GM23338 (cell line): ENCODE measurements around the gene STK4. TPM values are rescaled to one million over a fixed set of nuclear protein-coding genes. Genes with fewer than 3 reads are reported as not detected.

Source experiments
- CREB1 ChIP-seq: fragments of 250-450 bp; sonication (Bioruptor Pico); IDR thresholded peaks from 2 replicates; pipeline ENCODE4 v1.5.0; 2020; ENCODE audit warnings: low read depth, mild to moderate bottlenecking, moderate library complexity
- EZH2 ChIP-seq: fragments of 200-600 bp; sonication (generic); IDR thresholded peaks from one replicate; pipeline ENCODE4 v1.8.0; 2017; ENCODE audit warnings: antibody characterized with exemption, mild to moderate bottlenecking, low read depth; ENCODE audit not compliant: unreplicated experiment
- ZNF114 ChIP-seq: fragments of 250-450 bp; sonication (Bioruptor Pico); IDR thresholded peaks from 2 replicates; pipeline ENCODE4 v1.5.0; 2020; ENCODE audit warnings: mild to moderate bottlenecking, moderate library complexity
- ZNF331 ChIP-seq: fragments of 250-450 bp; sonication (Bioruptor Pico); IDR thresholded peaks from 2 replicates; pipeline ENCODE4 v1.5.0; 2020; ENCODE audit warnings: low read depth, mild to moderate bottlenecking, moderate library complexity
- ZNF462 ChIP-seq: fragments of 250-450 bp; sonication (Bioruptor Pico); IDR thresholded peaks from 2 replicates; pipeline ENCODE4 v1.5.0; 2020; ENCODE audit warnings: mild to moderate bottlenecking, moderate library complexity
- polyA plus RNA-seq: library from polyadenylated mRNA; unstranded; fragments of >200 nt; fragmentation: Nextera tagmentation; extraction: Ambion mirVana; gene quantifications from 2 replicates; pipeline ENCODE4 v1.2.1, GENCODE V29; 2016
- total RNA-seq: library from RNA; depleted of rRNA; stranded (reverse); fragments of >200 nt; shearing (Covaris generic); gene quantifications from 2 replicates; pipeline ENCODE4 v1.2.3, GENCODE V29; 2014
- TF ChIP-seq, protein P1 (sequence below): IDR thresholded peaks from one replicate; pipeline ENCODE4 v1.6.1; 2018; ENCODE audit warnings: antibody characterized with exemption; ENCODE audit not compliant: unreplicated experiment
- TF ChIP-seq, protein P2 (sequence below): IDR thresholded peaks from 2 replicates; pipeline ENCODE4 v1.6.1; 2016; ENCODE audit warnings: antibody characterized with exemption

The STK4 gene
- total and polyA plus RNA-seq, 2 experiments from 2014 or later = 37.7 to 58.7 TPM

DNA sequence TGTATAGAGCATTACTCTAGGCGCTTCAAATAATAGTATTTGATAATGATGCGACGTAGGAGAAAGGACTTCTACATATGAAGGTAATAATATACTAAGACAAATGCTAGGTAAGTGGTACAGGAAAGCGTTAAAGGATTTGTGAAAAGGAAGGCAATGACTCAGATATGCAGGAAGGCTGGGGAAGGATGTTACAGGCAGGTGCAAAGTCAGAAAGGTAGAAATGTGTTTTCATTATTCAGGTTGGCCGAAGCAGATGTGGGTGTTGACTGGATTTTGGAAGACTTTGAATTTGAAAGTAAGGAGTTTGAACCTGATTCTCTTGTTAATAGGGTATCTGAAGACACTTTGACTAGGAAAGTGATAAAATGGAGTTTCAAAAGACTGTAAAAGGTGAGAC is 51.0 kb downstream of the STK4 start (continued):
- TF ChIP-seq ZNF462 (CRISPR knock-in tag) (no peak), EZH2 (no peak), ZNF114 (no peak), CREB1 (CRISPR knock-in tag) (no peak), ZNF331 (CRISPR knock-in tag) (no peak)
- TF ChIP-seq, protein P1, sequence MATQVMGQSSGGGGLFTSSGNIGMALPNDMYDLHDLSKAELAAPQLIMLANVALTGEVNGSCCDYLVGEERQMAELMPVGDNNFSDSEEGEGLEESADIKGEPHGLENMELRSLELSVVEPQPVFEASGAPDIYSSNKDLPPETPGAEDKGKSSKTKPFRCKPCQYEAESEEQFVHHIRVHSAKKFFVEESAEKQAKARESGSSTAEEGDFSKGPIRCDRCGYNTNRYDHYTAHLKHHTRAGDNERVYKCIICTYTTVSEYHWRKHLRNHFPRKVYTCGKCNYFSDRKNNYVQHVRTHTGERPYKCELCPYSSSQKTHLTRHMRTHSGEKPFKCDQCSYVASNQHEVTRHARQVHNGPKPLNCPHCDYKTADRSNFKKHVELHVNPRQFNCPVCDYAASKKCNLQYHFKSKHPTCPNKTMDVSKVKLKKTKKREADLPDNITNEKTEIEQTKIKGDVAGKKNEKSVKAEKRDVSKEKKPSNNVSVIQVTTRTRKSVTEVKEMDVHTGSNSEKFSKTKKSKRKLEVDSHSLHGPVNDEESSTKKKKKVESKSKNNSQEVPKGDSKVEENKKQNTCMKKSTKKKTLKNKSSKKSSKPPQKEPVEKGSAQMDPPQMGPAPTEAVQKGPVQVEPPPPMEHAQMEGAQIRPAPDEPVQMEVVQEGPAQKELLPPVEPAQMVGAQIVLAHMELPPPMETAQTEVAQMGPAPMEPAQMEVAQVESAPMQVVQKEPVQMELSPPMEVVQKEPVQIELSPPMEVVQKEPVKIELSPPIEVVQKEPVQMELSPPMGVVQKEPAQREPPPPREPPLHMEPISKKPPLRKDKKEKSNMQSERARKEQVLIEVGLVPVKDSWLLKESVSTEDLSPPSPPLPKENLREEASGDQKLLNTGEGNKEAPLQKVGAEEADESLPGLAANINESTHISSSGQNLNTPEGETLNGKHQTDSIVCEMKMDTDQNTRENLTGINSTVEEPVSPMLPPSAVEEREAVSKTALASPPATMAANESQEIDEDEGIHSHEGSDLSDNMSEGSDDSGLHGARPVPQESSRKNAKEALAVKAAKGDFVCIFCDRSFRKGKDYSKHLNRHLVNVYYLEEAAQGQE = no peak
- TF ChIP-seq, protein P2, sequence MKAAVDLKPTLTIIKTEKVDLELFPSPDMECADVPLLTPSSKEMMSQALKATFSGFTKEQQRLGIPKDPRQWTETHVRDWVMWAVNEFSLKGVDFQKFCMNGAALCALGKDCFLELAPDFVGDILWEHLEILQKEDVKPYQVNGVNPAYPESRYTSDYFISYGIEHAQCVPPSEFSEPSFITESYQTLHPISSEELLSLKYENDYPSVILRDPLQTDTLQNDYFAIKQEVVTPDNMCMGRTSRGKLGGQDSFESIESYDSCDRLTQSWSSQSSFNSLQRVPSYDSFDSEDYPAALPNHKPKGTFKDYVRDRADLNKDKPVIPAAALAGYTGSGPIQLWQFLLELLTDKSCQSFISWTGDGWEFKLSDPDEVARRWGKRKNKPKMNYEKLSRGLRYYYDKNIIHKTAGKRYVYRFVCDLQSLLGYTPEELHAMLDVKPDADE = no peak
